Panc1 (cell line): Measurements from ENCODE around the gene OVOL2.

Experiments
- POLR2AphosphoS5 ChIP-seq: IDR thresholded peaks from 2 replicates; pipeline ENCODE4 v1.6.1; 2012; ENCODE audit warnings: mild to moderate bottlenecking, low read depth, low read length, moderate library complexity
- REST ChIP-seq, 2 experiments: IDR thresholded peaks; 2 replicates each; pipeline ENCODE4 v1.6.1; 2011 to 2012; ENCODE audit warnings: low read depth in 2 of 2, control low read depth in 1 of 2, low read length in 1 of 2, mild to moderate bottlenecking in 1 of 2, moderate library complexity in 1 of 2; ENCODE audit not compliant: insufficient read depth in 1 of 2
- SIN3A ChIP-seq: IDR thresholded peaks from 2 replicates; pipeline ENCODE4 v1.6.1; 2012; ENCODE audit warnings: low read depth, mild to moderate bottlenecking, low read length, moderate library complexity, borderline replicate concordance; ENCODE audit not compliant: insufficient read depth
- TCF7L2 ChIP-seq: IDR thresholded peaks from 2 replicates; pipeline ENCODE4 v1.6.1; 2011; ENCODE audit warnings: mild to moderate bottlenecking, low read depth, low read length, inconsistent platforms
- TF ChIP-seq, protein P1 (sequence below): fragments of 450-650 bp; IDR thresholded peaks from 2 replicates; pipeline ENCODE4 v1.5.1; 2017; ENCODE audit warnings: mild to moderate bottlenecking

DNA sequence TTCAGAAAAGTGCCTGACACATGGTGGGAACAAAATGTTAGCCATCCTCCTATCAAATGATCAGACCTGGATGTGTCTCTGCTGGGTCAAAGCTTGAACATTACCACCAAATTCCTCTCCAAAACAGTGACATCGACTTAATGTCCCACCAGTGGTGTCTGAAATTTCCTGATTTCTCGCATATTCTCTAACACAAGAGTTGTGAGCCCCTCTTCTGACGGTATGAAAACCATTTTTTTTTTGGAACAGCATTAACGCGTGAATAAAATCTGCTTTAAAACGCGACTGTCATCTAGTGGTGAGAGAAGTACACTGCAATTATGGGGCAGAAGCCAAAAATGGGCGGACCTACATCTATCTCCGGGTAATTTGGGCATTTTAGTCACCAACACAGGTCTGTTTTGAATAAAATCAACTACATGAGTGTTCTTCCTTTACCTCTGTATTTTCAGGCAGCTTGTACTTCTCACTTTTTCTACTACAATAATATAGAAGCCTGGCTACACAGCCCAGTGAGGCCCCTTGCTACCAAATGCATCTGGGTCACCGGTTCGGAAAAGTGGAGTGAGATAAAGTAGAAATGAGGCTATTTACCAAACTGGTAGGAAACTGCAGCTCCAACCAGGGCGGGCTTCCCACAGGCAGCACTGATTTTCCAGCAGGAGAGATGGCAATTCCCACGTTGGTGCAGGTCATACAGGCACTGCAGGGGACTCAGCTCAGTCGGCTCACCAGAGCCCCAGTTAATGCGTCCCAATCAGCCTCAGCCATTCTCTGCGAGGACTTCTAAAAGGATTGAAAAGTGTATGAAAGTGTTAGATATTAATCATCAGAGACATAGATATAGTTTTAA is 61.5 kb downstream of the OVOL2 start:
- TF ChIP-seq, protein P1, sequence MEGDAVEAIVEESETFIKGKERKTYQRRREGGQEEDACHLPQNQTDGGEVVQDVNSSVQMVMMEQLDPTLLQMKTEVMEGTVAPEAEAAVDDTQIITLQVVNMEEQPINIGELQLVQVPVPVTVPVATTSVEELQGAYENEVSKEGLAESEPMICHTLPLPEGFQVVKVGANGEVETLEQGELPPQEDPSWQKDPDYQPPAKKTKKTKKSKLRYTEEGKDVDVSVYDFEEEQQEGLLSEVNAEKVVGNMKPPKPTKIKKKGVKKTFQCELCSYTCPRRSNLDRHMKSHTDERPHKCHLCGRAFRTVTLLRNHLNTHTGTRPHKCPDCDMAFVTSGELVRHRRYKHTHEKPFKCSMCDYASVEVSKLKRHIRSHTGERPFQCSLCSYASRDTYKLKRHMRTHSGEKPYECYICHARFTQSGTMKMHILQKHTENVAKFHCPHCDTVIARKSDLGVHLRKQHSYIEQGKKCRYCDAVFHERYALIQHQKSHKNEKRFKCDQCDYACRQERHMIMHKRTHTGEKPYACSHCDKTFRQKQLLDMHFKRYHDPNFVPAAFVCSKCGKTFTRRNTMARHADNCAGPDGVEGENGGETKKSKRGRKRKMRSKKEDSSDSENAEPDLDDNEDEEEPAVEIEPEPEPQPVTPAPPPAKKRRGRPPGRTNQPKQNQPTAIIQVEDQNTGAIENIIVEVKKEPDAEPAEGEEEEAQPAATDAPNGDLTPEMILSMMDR, result peak; percentile 98
- TF ChIP-seq SIN3A (no peak), REST (IDR thresholded peaks at IDR 0.05; ENCODE audit: insufficient read depth in 1 of 2, low read depth in 2 of 2, low read length in 1 of 2) (no peak), POLR2AphosphoS5 (no peak), TCF7L2 (no peak)
